ENCODE measurements around the gene TMEM244.
"Not testable (repeated sequence)": the region's sequence is repeated elsewhere in the genome, so short reads cannot be mapped to it uniquely, and the experiment has no call there.

TMEM244 gene

GRCh38 chr6:129860908-129861665, at the start of gene TMEM244:
Gene TMEM244, minus strand, starts transcription at chr6:129861315. Its CDS starts 127 bp downstream, at chr6:129861188.
- DNase-seq (ENCODE audit: low read depth in 3 of 3) = no peak

- no peak for DNase-seq (ENCODE audit: low read depth in 3 of 3)
Observed at GRCh38 chr6:129908858-129909257, 47.7 kb upstream of the TMEM244 start.

- no peak for DNase-seq (ENCODE audit: low read depth in 3 of 3)
Observed at GRCh38 chr6:129908356-129908755, 47.2 kb upstream of the TMEM244 start.

- DNase-seq (ENCODE audit: low read depth in 3 of 3) = no peak
Observed at GRCh38 chr6:129906515-129907077, 45.5 kb upstream of the TMEM244 start.

GRCh38 chr6:129903082-129903481, 42.0 kb upstream of the TMEM244 start:
- no peak for DNase-seq (ENCODE audit: low read depth in 3 of 3)

- no peak for DNase-seq (ENCODE audit: low read depth in 3 of 3)
Observed at GRCh38 chr6:129902681-129903080, 41.6 kb upstream of the TMEM244 start.

GRCh38 chr6:129901910-129902309, 40.8 kb upstream of the TMEM244 start:
- no peak for DNase-seq (ENCODE audit: low read depth in 3 of 3)

- no peak for DNase-seq (ENCODE audit: low read depth in 3 of 3)
Observed at GRCh38 chr6:129895692-129896091, 34.6 kb upstream of the TMEM244 start.

- no peak for DNase-seq (ENCODE audit: low read depth in 3 of 3)
Observed at GRCh38 chr6:129894921-129895320, 33.8 kb upstream of the TMEM244 start.

- DNase-seq (ENCODE audit: low read depth in 3 of 3) = no peak
Observed at GRCh38 chr6:129893640-129894039, 32.5 kb upstream of the TMEM244 start.

GRCh38 chr6:129890701-129891100, 29.6 kb upstream of the TMEM244 start:
- no peak for DNase-seq (ENCODE audit: low read depth in 3 of 3)

GRCh38 chr6:129890164-129890563, 29.0 kb upstream of the TMEM244 start:
- no peak for DNase-seq (ENCODE audit: low read depth in 3 of 3)

GRCh38 chr6:129889580-129889979, 28.5 kb upstream of the TMEM244 start:
- DNase-seq (ENCODE audit: low read depth in 3 of 3) = no peak

GRCh38 chr6:129886401-129887155, 25.5 kb upstream of the TMEM244 start:
- DNase-seq (ENCODE audit: low read depth in 3 of 3) = no peak

GRCh38 chr6:129884211-129884610, 23.1 kb upstream of the TMEM244 start:
- DNase-seq (ENCODE audit: low read depth in 3 of 3) = no peak

- DNase-seq (ENCODE audit: low read depth in 3 of 3) = no peak
Observed at GRCh38 chr6:129882510-129883023, 21.5 kb upstream of the TMEM244 start.

GRCh38 chr6:129877894-129878293, 16.8 kb upstream of the TMEM244 start:
- DNase-seq (ENCODE audit: low read depth in 3 of 3) = not testable (repeated sequence)

- no peak for DNase-seq (ENCODE audit: low read depth in 3 of 3)
Observed at GRCh38 chr6:129875610-129876520, 14.8 kb upstream of the TMEM244 start.

GRCh38 chr6:129874837-129875236, 13.7 kb upstream of the TMEM244 start:
- DNase-seq (ENCODE audit: low read depth in 3 of 3) = no peak

GRCh38 chr6:129872586-129872985, 11.5 kb upstream of the TMEM244 start:
- no peak for DNase-seq (ENCODE audit: low read depth in 3 of 3)

GRCh38 chr6:129871221-129871620, 10.1 kb upstream of the TMEM244 start:
- no peak for DNase-seq (ENCODE audit: low read depth in 3 of 3)

Data from stimulated activated CD4-positive, alpha-beta T cell treated with anti-CD3 and anti-CD28 coated beads, TNF-alpha, amount 100 ng/mL, for 48 hours (primary cell).